Astrocyte of the spinal cord (primary cell): ENCODE results near the gene DHX57.

Source experiments
- DNase-seq: peaks from one replicate; pipeline ENCODE4 v3.0.0; 2011; ENCODE audit warnings: low read depth, low spot score
- H3K4me3 ChIP-seq: 2 replicates; pipeline ENCODE4 v1.5.1; 2011; ENCODE audit warnings: low read depth, mild to moderate bottlenecking, low read length, moderate library complexity
- CTCF ChIP-seq: IDR thresholded peaks from 2 replicates; pipeline ENCODE4 v1.5.1; 2012; ENCODE audit warnings: low read depth, mild to moderate bottlenecking, low read length, inconsistent platforms
- in situ Hi-C: cut with HindIII; loops from 2 replicates; pipeline ENCODE4 v1.10.0; 2017; ENCODE audit warnings: low sequenced_read_pairs

The DHX57 gene

GRCh38 chr2:38892819-38893218 is 17.1 kb upstream of the DHX57 start:
- no peak overlapping the region for H3K4me3 ChIP-seq
- in situ Hi-C loops: no loop called here
- TF ChIP-seq CTCF: no peak
- no peak for DNase-seq

GRCh38 chr2:38889575-38889974 is 13.8 kb upstream of the DHX57 start, which contains the start of gene ARHGEF33:
TSS of gene ARHGEF33 (plus strand) at chr2:38889875. CDS start at chr2:38919448, 29,573 bp downstream.
- in situ Hi-C loops: no loop called here
- DNase-seq: no peak
- no peak within 1 kb of the TSS for H3K4me3 ChIP-seq
- no peak for TF ChIP-seq CTCF

GRCh38 chr2:38889045-38889444 is 13.3 kb upstream of the DHX57 start:
- in situ Hi-C loops: no loop called here
- no peak overlapping the region for H3K4me3 ChIP-seq
- TF ChIP-seq CTCF: no peak

GRCh38 chr2:38887902-38888554 is 12.3 kb upstream of the DHX57 start:
- no peak for DNase-seq
- TF ChIP-seq CTCF: no peak
- no peak overlapping the region for H3K4me3 ChIP-seq
- in situ Hi-C loops: no loop called here

More at GRCh38 chr2:38889045-38889444, 13.3 kb upstream of the DHX57 start:
- no peak for DNase-seq

GRCh38 chr2:38887347-38887746 is 11.6 kb upstream of the DHX57 start:
- DNase-seq: no peak
- in situ Hi-C loops: no loop called here
- no peak for TF ChIP-seq CTCF
- H3K4me3 ChIP-seq: no peak overlapping the region

- no peak overlapping the region for H3K4me3 ChIP-seq
- in situ Hi-C loops: no loop called here
- DNase-seq: no peak
- TF ChIP-seq CTCF: no peak
Observed at GRCh38 chr2:38886063-38886462, 10.3 kb upstream of the DHX57 start.
